Activated CD8-positive, alpha-beta T cell treated with anti-CD3 and anti-CD28 coated beads for 36 hours (primary cell): ENCODE measurements around the gene LIME1. TPM values are rescaled to one million over a fixed set of nuclear protein-coding genes. Genes with fewer than 3 reads are reported as not detected.

Experiments used
- ATAC-seq: fragments of 200-7000 bp; cut with Tn5 transposase; one replicate; pipeline ENCODE4 v1.10.0; 2021; ENCODE audit warnings: mild to moderate bottlenecking, moderate library complexity
- CTCF ChIA-PET: fragments of 350-600 bp; sonication (Branson Sonifier 250); formaldehyde crosslinking; loops from one replicate; lab custom pipeline; 2021; ENCODE audit warnings: antibody characterized with exemption; lab: Charles Lee
- POLR2A ChIA-PET: fragments of 350-600 bp; sonication (Branson Sonifier 250); formaldehyde crosslinking; loops from one replicate; lab custom pipeline; 2021; ENCODE audit warnings: antibody characterized with exemption; lab: Charles Lee
- DNase-seq: peaks from one replicate; pipeline ENCODE4 v3.0.0-alpha.2; 2020
- H3K27ac Mint-ChIP-seq: one replicate; pipeline ENCODE4 v1.8.0; 2021; ENCODE audit warnings: mild to moderate bottlenecking, mixed read lengths
- H3K27me3 Mint-ChIP-seq: one replicate; pipeline ENCODE4 v1.8.0; 2021; ENCODE audit warnings: mixed read lengths
- H3K36me3 Mint-ChIP-seq: one replicate; pipeline ENCODE4 v1.8.0; 2021; ENCODE audit warnings: low read depth, mixed read lengths
- H3K4me1 Mint-ChIP-seq: one replicate; pipeline ENCODE4 v1.8.0; 2021; ENCODE audit warnings: low read depth, mixed read lengths
- H3K4me3 Mint-ChIP-seq: one replicate; pipeline ENCODE4 v1.8.0; 2021; ENCODE audit warnings: mild to moderate bottlenecking, moderate library complexity, mixed read lengths
- H3K9me3 Mint-ChIP-seq: one replicate; pipeline ENCODE4 v1.8.0; 2021; ENCODE audit warnings: mixed read lengths
- CTCF ChIP-seq: fragments of 200-600 bp; IDR thresholded peaks from one replicate; pipeline ENCODE4 v1.8.0; 2022; ENCODE audit warnings: antibody characterized with exemption, mild to moderate bottlenecking
- intact Hi-C: fragments of 100-400 bp; cut with micrococcal nuclease; formaldehyde crosslinking; loops from one replicate; pipeline ENCODE4 v1.10.0; 2022
- total RNA-seq, 2 experiments: library from RNA; stranded (reverse); gene quantifications; one replicate each; pipeline ENCODE4 v1.2.3, GENCODE V29; 2021

Gene LIME1
- total RNA-seq, 2 experiments from 2014 or later: 15.5 to 16.8 TPM

- H3K4me1 Mint-ChIP-seq: peaks cover 26% of the 10 kb centered on the region
- ATAC-seq (peak; percentile 75), DNase-seq (peak; percentile 72)
- no peak for TF ChIP-seq CTCF
- no peaks in the 10 kb centered on the region for H3K9me3 Mint-ChIP-seq
- H3K4me3 Mint-ChIP-seq: no peak overlapping the region
- H3K36me3 Mint-ChIP-seq: peaks cover 18% of the 10 kb centered on the region
- intact Hi-C loops: no loop called here
- H3K27ac Mint-ChIP-seq: peak overlapping the region; percentile 25
- H3K27me3 Mint-ChIP-seq: no peaks in the 10 kb centered on the region
- ChIA-PET CTCF (interaction anchor here (0.8 kb wide), 1 partner anchor 88 kb away, joined by 3 read pairs; no protein-coding TSS in a partner anchor), POLR2A (interaction anchor here (0.8 to 2.7 kb wide), 5 partner anchors 9 to 174 kb away, joined by 3 to 13 read pairs (median 4); partner anchors contain the start of gene ABHD16B)
These were observed 40.2 kb upstream of the LIME1 start for GRCh38 chr20:63696306-63696627.

- peak within 1 kb of the TSS; percentile 25 for H3K27ac Mint-ChIP-seq
- no peak for TF ChIP-seq CTCF
- H3K9me3 Mint-ChIP-seq: no peaks in the 10 kb centered on the region
- no peaks in the 10 kb centered on the region for H3K27me3 Mint-ChIP-seq
- POLR2A ChIA-PET: interaction anchor here (1.1 to 2.7 kb wide), 8 partner anchors 8 to 175 kb away, joined by 3 to 16 read pairs (median 4); partner anchors contain the start of genes ABHD16B, ARFRP1, LIME1 and ZGPAT
- CTCF ChIA-PET: interaction anchor here (0.6 to 1.3 kb wide), 3 partner anchors 88 to 159 kb away, joined by 3 read pairs; no protein-coding TSS in a partner anchor
- intact Hi-C loops: no loop called here
- no peak within 1 kb of the TSS for H3K4me3 Mint-ChIP-seq
- H3K36me3 Mint-ChIP-seq: peaks cover 18% of the 10 kb centered on the region
- DNase-seq (peak; percentile 28), ATAC-seq (peak; percentile 14)
- H3K4me1 Mint-ChIP-seq: peaks cover 26% of the 10 kb centered on the region
These were observed 39.7 kb upstream of the LIME1 start, which contains the start of gene TNFRSF6B for GRCh38 chr20:63696628-63697356. TSS of gene TNFRSF6B (plus strand) at chr20:63696652. CDS start at chr20:63696768, 116 bp downstream.

- no peaks in the 10 kb centered on the region for H3K27me3 Mint-ChIP-seq
- intact Hi-C loops: no loop called here
- H3K36me3 Mint-ChIP-seq: peaks cover 16% of the 10 kb centered on the region
- POLR2A ChIA-PET: interaction anchor here (0.8 to 2.7 kb wide), 6 partner anchors 9 to 159 kb away, joined by 3 to 16 read pairs (median 8); partner anchors contain the start of genes ARFRP1, LIME1 and ZGPAT
- no peak for DNase-seq
- H3K4me1 Mint-ChIP-seq: peaks cover 26% of the 10 kb centered on the region
- CTCF ChIA-PET: interaction anchor here (0.6 to 1.3 kb wide), 2 partner anchors 158 to 160 kb away, joined by 3 read pairs; no protein-coding TSS in a partner anchor
- H3K4me3 Mint-ChIP-seq: no peak overlapping the region
- no peak overlapping the region for H3K27ac Mint-ChIP-seq
- no peak for ATAC-seq
- TF ChIP-seq CTCF: no peak
- H3K9me3 Mint-ChIP-seq: no peaks in the 10 kb centered on the region
These were observed 39.1 kb upstream of the LIME1 start for GRCh38 chr20:63697357-63697867.

- H3K27me3 Mint-ChIP-seq: no peaks in the 10 kb centered on the region
- no peak overlapping the region for H3K4me3 Mint-ChIP-seq
- ChIA-PET CTCF (interaction anchor here (0.6 to 1.3 kb wide), 4 partner anchors 9 to 167 kb away, joined by 3 to 4 read pairs (median 3); no protein-coding TSS in a partner anchor), POLR2A (interaction anchor here (0.8 to 2.7 kb wide), 8 partner anchors 9 to 160 kb away, joined by 3 to 16 read pairs (median 6); partner anchors contain the start of genes ARFRP1, LIME1 and ZGPAT)
- DNase-seq: no peak
- no peak for TF ChIP-seq CTCF
- no peaks in the 10 kb centered on the region for H3K9me3 Mint-ChIP-seq
- H3K27ac Mint-ChIP-seq: no peak overlapping the region
- peaks cover 26% of the 10 kb centered on the region for H3K4me1 Mint-ChIP-seq
- ATAC-seq: no peak
- H3K36me3 Mint-ChIP-seq: peaks cover 11% of the 10 kb centered on the region
- intact Hi-C loops: no loop called here
These were observed 38.5 kb upstream of the LIME1 start for GRCh38 chr20:63697868-63698545.
